Skeletal muscle satellite cell (primary cell): ENCODE data around the gene SAAL1. TPM values are rescaled to one million over a fixed set of nuclear protein-coding genes. Genes with fewer than 3 reads are reported as not detected.

Source experiments
- H3K27me3 ChIP-seq: 2 replicates; pipeline ENCODE4 v1.7.0; 2013; ENCODE audit warnings: low read length; ENCODE audit not compliant: control insufficient read depth, insufficient read depth
- H3K36me3 ChIP-seq: 2 replicates; pipeline ENCODE4 v1.7.0; 2013; ENCODE audit warnings: mild to moderate bottlenecking, control low read depth, low read length; ENCODE audit not compliant: insufficient read depth
- H3K4me1 ChIP-seq: 2 replicates; pipeline ENCODE4 v1.7.0; 2013; ENCODE audit warnings: low read length; ENCODE audit not compliant: control insufficient read depth, insufficient read depth
- H3K4me2 ChIP-seq: 2 replicates; pipeline ENCODE4 v1.7.0; 2013; ENCODE audit warnings: mild to moderate bottlenecking, low read length
- H3K4me3 ChIP-seq: 2 replicates; pipeline ENCODE4 v1.7.0; 2013; ENCODE audit warnings: low read length
- H3K9ac ChIP-seq: 2 replicates; pipeline ENCODE4 v1.7.0; 2013; ENCODE audit warnings: mild to moderate bottlenecking, low read depth, low read length, moderate library complexity
- H3K9me3 ChIP-seq: replicated peaks from 2 replicates; pipeline ENCODE4 v1.7.0; 2013; ENCODE audit warnings: mild to moderate bottlenecking, control low read depth, low read length
- small RNA-seq: library from RNA; depleted of rRNA; stranded (forward); fragments of <200 nt; gene quantifications from one replicate; pipeline ENCODE3, GENCODE V24; 2012

Gene SAAL1

DNA sequence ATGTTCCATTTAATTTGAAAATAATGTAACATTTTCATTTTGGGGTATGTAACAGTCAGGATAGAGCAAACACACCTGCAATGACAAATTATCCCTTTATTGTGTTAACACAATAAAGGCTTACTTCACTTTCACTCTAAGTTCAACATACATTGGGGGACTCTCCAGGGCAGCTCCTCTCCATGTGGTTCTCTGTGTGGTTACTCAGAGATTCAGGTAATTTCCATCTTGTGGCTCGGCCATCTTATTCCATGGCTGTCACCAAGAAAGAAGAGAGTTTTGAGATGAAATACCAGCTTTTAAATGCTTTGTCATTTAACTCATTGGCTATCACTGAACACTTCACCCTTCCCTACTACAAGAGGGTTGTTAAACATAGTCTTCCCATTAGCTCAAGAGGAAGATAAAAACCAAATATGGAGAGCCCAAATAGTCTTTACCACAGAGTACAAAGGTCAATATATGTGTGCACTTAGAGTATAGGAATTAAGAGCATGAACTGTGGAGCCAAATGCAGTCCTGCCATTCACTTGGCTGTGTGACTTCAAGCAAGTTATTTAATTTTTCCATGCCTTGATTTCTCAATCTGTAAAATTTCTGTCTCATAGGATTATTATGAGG, 49.2 kb downstream of the SAAL1 start:
- H3K9ac ChIP-seq, result no peak overlapping the region
- no peaks in the 10 kb centered on the region for H3K4me1 ChIP-seq
- H3K4me2 ChIP-seq, result no peak overlapping the region
- no peaks in the 10 kb centered on the region for H3K27me3 ChIP-seq
- H3K36me3 ChIP-seq, result no peaks in the 10 kb centered on the region
- no peaks in the 10 kb centered on the region for H3K9me3 ChIP-seq
- no peak overlapping the region for H3K4me3 ChIP-seq

DNA sequence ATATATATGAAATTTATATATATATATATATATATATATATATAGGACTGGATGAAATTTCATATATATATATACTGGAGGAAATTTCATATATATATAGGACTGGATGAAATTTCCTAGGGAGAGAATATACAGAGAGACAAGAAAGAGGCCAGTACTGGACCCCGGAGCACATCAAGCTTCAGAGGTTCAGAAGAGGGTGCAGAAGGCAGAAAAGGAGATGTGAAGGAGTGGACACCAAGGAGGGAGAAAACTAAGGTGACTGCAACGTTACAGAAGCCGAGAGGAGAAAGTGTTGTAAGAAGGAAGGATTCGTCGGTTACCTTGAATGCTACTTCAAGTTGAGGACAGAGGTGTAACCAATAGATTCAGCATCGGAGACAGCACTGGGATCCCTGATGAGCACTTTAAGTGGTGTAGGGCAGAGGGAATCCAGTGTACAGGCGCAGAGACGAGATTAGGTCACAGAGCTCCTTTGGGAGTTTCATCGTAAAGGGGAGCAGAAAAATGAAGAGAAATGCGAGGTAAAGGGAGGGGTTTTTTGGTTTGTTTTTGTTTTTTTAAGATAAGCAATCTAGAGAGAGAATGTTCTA, 51.3 kb downstream of the SAAL1 start:
- no peak overlapping the region for H3K4me3 ChIP-seq
- no peaks in the 10 kb centered on the region for H3K9me3 ChIP-seq
- no peaks in the 10 kb centered on the region for H3K27me3 ChIP-seq
- H3K36me3 ChIP-seq, result no peaks in the 10 kb centered on the region
- no peak overlapping the region for H3K9ac ChIP-seq
- no peaks in the 10 kb centered on the region for H3K4me1 ChIP-seq
- no peak overlapping the region for H3K4me2 ChIP-seq

DNA sequence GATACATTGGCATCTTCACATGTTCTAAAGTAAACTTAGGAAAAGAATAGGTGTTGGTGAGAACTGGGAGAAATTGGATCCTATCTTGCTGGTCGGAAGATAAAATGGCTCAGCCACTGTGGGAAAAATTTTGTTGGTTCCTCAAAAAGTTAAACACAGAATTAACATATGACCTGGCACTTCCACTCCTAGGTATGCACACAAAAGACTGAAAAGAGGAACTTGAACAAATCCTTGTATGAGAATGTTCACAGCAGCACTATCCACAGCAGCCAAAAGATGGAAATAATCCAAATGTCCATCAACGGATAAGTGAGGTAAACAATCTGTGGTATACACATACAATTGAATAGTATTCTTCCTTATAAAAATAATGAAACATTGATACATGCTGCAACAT, 55.0 kb downstream of the SAAL1 start:
- Histone ChIP-seq H3K36me3 (no peaks in the 10 kb centered on the region), H3K9me3 (no peaks in the 10 kb centered on the region), H3K4me3 (no peak overlapping the region), H3K4me2 (no peak overlapping the region), H3K4me1 (peaks cover 6% of the 10 kb centered on the region), H3K9ac (no peak overlapping the region), H3K27me3 (peaks cover 19% of the 10 kb centered on the region)

DNA sequence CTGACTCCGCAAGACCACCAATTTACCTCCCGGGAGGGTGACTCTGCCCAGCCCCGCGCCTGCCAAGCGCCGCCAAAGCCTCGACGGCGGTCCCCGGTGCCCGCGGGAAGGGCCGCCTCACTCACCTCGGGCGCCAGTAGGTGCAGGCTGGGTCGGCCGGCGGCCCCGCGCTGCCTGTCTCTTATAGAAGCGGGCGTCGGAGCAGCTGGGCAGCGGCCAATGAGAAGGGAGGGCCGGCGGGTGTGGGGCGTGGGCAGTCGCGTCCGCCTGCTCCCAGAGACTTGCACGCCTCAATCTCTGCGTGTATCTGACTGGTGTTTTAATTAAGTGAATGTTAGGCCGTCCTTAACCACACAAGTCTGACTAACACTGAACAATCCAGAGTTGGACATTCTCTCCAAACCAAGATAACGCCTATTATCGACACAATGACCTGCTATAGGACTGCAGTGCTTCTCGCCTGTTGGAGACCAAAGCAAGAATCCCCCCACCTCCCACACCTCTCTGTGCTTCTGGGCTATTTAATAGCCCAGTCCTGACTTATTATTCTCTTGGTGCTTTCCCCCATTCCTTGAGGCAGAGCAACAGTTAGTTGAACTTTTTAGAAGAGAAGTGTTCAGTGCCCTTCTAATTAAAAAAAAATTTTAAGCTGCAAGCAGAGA, 59.6 kb downstream of the SAAL1 start, which contains the start of gene TPH1:
Gene TPH1 (minus strand): TSS at position 154 of the 662 bp plus-strand sequence. CDS start 5,507 bp downstream, outside the sequence.
- H3K36me3 ChIP-seq, result no peaks in the 10 kb centered on the region
- H3K9me3 ChIP-seq, result no peaks in the 10 kb centered on the region
- peaks cover 44% of the 10 kb centered on the region for H3K27me3 ChIP-seq
- H3K4me2 ChIP-seq, result peak within 1 kb of the TSS; percentile 74
- H3K9ac ChIP-seq, result no peak within 1 kb of the TSS
- peaks cover 7% of the 10 kb centered on the region for H3K4me1 ChIP-seq
- peak within 1 kb of the TSS; percentile 53 for H3K4me3 ChIP-seq

DNA sequence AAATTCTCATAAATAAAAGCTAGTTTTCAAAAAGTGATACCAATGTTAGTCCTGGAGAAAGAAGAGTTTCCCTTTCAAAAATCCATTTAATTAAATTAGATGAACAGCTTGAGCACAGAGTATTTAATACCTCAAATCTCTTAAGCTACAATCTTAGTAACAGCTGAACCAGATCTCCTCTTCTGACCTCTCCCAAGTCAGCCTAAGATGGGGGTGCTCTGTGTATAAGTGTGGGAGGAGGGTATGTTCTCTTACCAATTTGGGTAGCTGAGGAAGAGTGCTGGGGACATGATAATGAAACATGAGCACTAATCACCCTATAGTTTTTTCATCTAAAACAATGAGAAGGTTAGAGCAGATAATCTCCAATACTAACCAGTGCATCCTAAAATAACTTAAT, 69.4 kb downstream of the SAAL1 start:
- H3K4me2 ChIP-seq, result no peak overlapping the region
- H3K9me3 ChIP-seq, result no peaks in the 10 kb centered on the region
- no peak overlapping the region for H3K4me3 ChIP-seq
- no peaks in the 10 kb centered on the region for H3K36me3 ChIP-seq
- peaks cover 2% of the 10 kb centered on the region for H3K27me3 ChIP-seq
- no peaks in the 10 kb centered on the region for H3K4me1 ChIP-seq
- H3K9ac ChIP-seq, result no peak overlapping the region

Small RNA genes within 50 kb of the gene (small RNA-seq; reads per million reads assigned to genes)
- not detected for gene HIGD1AP5
